Lower leg skin (tissue), 4 donors: ENCODE results near the gene PSMB1. TPM values are rescaled to one million over a fixed set of nuclear protein-coding genes. Genes with fewer than 3 reads are reported as not detected.

Experiments used
- DNase-seq, 2 donors: peaks; one replicate each; pipeline ENCODE4 v3.0.0-alpha.2; 2019; ENCODE audit warnings: low spot score in 2 of 2
- H3K4me3 ChIP-seq: fragments of 200-600 bp; sonication (generic); 2 replicates; pipeline ENCODE4 v1.5.1; 2017; ENCODE audit warnings: mild to moderate bottlenecking, low read depth; ENCODE audit not compliant: poor library complexity, severe bottlenecking
- POLR2A ChIP-seq, 2 donors: fragments of 450-650 bp; IDR thresholded peaks; one replicate each; pipeline ENCODE4 v1.6.1; 2016 to 2017; ENCODE audit warnings: antibody characterized with exemption in 2 of 2, mild to moderate bottlenecking in 1 of 2, moderate library complexity in 1 of 2
- WGBS, 2 donors: methylation state at CpG; one replicate each; pipeline ENCODE4 v1.1.5; 2018; 5-methylcytosine and 5-hydroxymethylcytosine counted together
- intact Hi-C: fragments of 100-400 bp; cut with DNase I; formaldehyde crosslinking; loops from one replicate; pipeline ENCODE4 v1.15.0; 2023; ENCODE audit warnings: low total_unique reads
- total RNA-seq, 4 donors: library from RNA; depleted of rRNA; stranded (reverse); fragments of >200 nt; gene quantifications; one replicate each; pipeline ENCODE4 v1.1.0, GENCODE V29; 2016
- TF ChIP-seq, protein P1 (sequence below), 3 donors: fragments of 450-650 bp; IDR thresholded peaks; one replicate each; pipeline ENCODE4 v1.5.1; 2016; ENCODE audit warnings: antibody characterized with exemption in 3 of 3, mild to moderate bottlenecking in 3 of 3, moderate library complexity in 2 of 3

The PSMB1 gene
- 100 to 1,000 TPM; 175 to 255 (median 213) TPM for total RNA-seq

DNA sequence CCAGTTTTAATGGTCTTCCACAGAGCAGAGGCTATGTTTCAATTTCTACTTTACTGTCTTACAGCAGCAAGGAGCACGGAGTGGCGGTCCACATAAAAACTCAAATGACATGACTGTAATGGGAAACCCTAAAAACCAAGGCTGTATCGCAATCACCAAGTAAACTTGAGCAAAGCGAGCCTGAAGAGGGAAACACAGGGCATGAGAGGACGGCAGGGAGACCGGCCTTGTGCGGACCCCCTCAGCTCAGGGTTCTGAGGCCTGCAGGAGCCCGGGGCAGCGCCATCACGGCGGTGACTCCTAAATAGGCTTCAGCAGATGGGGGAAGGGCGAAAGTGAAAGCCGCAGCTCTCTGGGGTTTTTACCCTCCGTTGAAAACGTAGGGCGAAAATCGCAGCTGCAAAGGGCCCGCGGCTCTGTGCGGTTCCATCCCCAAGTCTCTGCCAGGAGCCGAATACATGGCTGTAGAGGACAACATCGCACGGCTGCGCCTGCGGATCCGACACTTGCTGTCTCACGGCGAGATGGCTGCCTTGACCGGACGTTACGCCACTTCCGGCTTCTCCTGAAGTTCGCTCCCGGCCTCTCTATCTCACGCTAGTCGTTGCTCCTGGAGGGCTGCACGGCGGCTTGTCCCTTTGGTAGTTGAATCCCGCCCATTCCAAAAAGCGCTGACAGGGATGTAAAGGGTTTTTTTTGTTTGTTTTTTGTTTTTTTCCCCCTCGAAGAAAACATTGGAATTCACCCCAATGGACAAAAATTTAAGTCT lies at the start of gene PSMB1:
PSMB1 (minus strand) TSS at position 543 of the 769 bp plus-strand sequence; CDS start at position 478, 65 bp downstream.
- H3K4me3 ChIP-seq: peak within 1 kb of the TSS; percentile 74
- TF ChIP-seq POLR2A (IDR thresholded peaks at IDR 0.05): peak in 1 of 2 donors; percentile 69
- TF ChIP-seq, protein P1, sequence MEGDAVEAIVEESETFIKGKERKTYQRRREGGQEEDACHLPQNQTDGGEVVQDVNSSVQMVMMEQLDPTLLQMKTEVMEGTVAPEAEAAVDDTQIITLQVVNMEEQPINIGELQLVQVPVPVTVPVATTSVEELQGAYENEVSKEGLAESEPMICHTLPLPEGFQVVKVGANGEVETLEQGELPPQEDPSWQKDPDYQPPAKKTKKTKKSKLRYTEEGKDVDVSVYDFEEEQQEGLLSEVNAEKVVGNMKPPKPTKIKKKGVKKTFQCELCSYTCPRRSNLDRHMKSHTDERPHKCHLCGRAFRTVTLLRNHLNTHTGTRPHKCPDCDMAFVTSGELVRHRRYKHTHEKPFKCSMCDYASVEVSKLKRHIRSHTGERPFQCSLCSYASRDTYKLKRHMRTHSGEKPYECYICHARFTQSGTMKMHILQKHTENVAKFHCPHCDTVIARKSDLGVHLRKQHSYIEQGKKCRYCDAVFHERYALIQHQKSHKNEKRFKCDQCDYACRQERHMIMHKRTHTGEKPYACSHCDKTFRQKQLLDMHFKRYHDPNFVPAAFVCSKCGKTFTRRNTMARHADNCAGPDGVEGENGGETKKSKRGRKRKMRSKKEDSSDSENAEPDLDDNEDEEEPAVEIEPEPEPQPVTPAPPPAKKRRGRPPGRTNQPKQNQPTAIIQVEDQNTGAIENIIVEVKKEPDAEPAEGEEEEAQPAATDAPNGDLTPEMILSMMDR (IDR thresholded peaks at IDR 0.05): no peak
- WGBS, 2 donors: 0 to 1% methylated on average over 31 to 41 of the region's 41 CpGs
- peak; percentile 94 to 98 for DNase-seq
- intact Hi-C loops: no loop called here

DNA sequence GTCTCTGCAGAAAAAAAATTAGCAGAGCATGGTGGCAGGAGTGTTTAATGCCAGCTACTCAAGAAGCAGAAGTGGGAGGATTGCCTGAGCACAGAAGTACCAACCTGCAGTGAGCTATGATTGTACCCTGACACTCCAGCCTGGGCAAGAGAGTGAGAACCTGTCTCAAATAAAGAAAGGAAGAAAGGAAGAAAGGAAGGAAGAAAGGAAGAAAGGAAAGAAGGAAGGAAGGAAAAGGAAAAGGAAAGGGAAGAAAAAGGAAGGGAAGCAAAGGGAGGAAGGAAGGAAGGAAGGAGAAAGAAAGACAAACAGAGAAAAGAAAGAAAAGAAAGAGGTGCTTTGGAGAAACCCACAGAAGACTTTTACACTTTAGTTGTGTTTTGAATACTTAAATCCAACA lies 44.2 kb upstream of the PSMB1 start:
- intact Hi-C loops: no loop called here
- no peak for TF ChIP-seq POLR2A (IDR thresholded peaks at IDR 0.05)
- TF ChIP-seq, protein P1 (IDR thresholded peaks at IDR 0.05): no peak
- no peak overlapping the region for H3K4me3 ChIP-seq
- no peak for DNase-seq

DNA sequence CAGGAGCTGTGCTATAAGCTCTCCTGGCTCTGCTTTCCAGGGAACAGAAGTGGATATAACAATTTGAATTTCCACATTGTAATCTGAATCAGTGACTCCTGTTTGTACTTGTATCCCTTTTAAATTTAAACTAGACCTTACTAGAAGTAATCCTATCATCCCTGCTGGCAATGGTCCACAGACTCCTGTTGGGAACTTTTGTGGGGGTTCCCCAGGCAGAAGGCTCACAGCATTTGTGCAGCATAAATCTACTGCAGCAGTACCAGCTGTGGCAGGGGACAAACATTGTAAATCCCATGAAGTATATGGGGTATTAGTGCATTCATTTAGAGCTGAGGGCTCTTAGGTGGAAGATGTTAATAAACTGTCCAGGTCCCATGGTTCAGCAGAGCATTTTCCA lies 43.3 kb upstream of the PSMB1 start:
- TF ChIP-seq POLR2A (IDR thresholded peaks at IDR 0.05): no peak
- TF ChIP-seq, protein P1 (IDR thresholded peaks at IDR 0.05): no peak
- H3K4me3 ChIP-seq: no peak overlapping the region
- no peak for DNase-seq
- intact Hi-C loops: no loop called here

DNA sequence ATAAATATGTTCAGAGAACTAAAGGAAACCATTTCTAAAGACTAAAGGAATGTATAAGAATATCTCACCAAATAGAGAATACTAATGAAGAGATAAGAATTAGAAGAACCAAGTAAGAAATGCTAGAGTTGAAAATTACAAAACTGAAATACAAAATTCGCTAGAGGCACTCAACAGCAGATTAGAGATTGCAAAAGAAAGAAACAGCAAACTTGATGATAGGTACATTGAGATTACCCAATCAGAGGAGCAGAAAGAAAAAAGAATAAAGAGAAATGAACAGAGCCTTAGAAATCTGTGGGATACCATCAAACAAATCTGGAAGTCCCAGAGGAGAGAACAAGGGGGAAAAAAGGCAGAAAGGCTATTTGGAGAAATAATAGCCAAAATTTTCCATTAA lies 37.6 kb upstream of the PSMB1 start:
- no peak for DNase-seq
- no peak for TF ChIP-seq POLR2A (IDR thresholded peaks at IDR 0.05)
- TF ChIP-seq, protein P1 (IDR thresholded peaks at IDR 0.05): no peak
- no peak overlapping the region for H3K4me3 ChIP-seq
- intact Hi-C loops: no loop called here
- 80 to 92% methylated on average over 1 of the region's 1 CpG for WGBS, 2 donors

DNA sequence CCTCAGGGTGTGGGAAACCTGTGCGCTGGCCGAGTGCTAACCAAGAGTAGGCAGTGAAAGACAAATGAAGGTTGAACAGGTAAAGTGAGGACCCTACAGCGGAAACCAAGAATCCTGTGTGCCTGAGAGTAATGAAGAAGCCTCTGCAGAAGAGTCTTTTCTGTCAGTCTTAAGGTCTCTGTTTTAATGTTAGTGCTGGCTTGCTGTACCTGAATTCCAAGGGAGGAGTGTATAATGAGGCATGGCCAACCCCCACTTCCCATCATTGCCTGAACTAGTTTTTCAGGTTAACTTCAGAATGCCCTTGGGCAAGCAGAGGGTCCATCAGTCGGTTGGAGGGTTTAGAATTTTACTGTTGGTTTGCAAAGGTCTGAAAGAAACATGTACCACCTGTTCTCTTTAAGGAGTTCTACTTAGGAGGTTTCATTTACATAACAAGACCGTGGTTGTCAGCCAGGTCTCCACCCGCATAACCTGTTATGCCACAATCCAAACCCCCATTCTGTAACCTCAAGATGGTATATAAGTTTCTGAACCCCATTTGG lies 31.9 kb upstream of the PSMB1 start:
- TF ChIP-seq, protein P1 (IDR thresholded peaks at IDR 0.05): no peak
- no peak for TF ChIP-seq POLR2A (IDR thresholded peaks at IDR 0.05)
- peak in 1 of 2 donors; percentile 16 for DNase-seq
- peak overlapping the region; percentile 96 for H3K4me3 ChIP-seq
- intact Hi-C loops: no loop called here
- 5 to 7% methylated on average over 6 of the region's 6 CpGs for WGBS, 2 donors
